Inferior parietal cortex (tissue), 1 donor: ENCODE measurements around the gene GLP2R.
"Not testable (repeated sequence)": the region's sequence is repeated elsewhere in the genome, so short reads cannot be mapped to it uniquely, and the experiment has no call there.

ENCODE experiments used
- DNase-seq: peaks from one replicate; pipeline ENCODE4 v3.0.0-alpha.2; 2016; ENCODE audit errors: extremely low spot score

GLP2R gene, protein sequence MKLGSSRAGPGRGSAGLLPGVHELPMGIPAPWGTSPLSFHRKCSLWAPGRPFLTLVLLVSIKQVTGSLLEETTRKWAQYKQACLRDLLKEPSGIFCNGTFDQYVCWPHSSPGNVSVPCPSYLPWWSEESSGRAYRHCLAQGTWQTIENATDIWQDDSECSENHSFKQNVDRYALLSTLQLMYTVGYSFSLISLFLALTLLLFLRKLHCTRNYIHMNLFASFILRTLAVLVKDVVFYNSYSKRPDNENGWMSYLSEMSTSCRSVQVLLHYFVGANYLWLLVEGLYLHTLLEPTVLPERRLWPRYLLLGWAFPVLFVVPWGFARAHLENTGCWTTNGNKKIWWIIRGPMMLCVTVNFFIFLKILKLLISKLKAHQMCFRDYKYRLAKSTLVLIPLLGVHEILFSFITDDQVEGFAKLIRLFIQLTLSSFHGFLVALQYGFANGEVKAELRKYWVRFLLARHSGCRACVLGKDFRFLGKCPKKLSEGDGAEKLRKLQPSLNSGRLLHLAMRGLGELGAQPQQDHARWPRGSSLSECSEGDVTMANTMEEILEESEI

DNA sequence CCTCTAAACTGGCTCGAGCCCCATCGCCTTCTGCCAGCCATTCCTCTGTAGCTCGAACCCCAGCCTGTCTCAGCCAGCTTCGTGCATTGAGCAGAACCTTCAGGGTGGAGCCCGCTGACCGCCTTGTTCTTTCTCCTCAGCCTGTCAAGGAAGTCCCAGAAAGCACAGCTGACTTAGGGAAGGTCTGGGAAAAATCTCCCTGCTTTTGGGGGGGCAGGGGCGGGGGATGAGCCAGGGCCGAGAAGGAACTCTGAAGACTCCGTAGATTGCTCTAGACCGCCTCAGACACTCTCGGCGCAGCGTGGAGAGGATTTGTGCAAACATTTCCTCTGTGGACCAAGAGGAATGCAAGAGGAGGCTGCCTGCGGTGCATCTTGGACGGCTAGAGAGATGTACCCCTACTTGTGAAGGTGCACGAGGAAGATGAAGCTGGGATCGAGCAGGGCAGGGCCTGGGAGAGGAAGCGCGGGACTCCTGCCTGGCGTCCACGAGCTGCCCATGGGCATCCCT, at the start of gene GLP2R:
GLP2R (plus strand) TSS at position 284 of the 510 bp plus-strand sequence; CDS start at position 424, 140 bp downstream.
- DNase-seq = no peak

DNA sequence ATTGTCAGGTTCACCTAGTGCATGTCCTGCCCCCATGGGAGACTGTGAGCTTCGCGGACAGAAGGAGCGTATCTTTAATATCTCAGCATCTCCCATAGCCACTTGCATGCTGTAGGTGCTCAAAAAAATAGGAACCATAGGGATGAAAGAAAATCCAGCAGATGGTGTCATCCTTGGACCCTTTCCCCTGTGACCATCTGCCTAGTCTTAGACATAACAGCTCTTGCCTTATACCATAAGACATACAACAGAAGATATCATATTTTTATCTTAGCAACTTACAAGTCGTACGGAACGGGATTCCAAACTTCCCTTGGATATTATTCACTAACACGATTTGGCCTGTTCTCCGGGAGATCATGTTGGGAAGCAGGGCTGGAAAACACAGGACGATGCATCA, 48.8 kb upstream of the GLP2R start:
- peak; percentile 45 for DNase-seq

DNA sequence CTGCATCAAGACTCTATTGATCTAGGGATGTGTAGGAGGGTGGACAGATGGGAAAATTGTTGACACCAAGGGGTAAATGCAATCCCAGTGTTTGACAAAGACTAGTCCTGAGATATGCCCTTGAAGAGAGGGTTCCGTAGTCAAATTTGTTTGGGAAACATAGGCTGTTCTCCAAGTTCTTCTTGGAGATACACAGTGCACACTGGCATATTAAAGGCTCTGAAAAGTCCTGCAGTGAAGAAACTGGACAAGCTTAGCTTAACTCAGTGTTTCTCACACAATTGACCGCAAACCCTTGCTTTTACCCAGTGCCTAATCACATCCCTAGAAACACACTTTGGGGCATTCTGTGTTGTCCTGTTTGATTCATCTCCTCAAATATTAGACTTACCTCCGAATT, 45.2 kb upstream of the GLP2R start:
- DNase-seq = no peak

DNA sequence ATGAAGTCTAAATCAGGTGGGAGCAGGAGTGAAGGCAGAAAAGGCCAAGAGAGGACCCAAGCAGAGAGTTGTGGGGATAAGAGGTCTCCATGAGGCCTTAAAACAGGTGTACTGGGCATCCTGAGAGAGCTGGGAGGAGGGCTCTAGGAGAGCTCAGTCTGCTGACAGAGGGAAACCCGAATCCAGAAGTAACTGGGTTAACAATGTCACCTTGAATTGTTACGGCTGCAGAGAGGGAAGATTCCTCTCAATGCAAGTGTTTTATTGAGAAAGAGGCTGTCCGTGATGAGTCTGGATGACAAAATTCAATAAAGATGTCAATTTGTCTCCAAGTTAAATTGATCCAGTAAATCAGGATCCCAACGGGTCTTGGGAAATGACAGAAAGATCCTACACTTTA, 42.7 kb upstream of the GLP2R start:
- no peak for DNase-seq

DNA sequence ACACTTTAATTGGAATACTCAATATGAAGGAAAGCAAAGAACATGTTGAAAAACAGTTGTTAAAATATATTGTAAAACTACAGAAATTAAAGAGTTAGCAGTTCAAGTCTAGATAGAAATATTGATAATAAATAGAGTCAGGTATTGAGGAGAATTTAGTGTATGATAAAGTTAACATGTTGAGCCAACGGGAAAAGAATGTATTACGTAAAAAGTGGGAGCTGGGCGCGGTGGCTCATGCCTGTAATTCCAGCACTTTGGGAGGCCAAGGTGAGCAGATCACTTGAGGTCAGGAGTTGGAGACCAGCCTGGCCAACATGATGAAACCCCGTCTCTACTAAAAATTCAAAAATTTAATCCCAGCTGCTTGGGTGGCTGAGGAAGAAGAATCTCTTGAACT, 42.3 kb upstream of the GLP2R start:
- DNase-seq = not testable (repeated sequence)

DNA sequence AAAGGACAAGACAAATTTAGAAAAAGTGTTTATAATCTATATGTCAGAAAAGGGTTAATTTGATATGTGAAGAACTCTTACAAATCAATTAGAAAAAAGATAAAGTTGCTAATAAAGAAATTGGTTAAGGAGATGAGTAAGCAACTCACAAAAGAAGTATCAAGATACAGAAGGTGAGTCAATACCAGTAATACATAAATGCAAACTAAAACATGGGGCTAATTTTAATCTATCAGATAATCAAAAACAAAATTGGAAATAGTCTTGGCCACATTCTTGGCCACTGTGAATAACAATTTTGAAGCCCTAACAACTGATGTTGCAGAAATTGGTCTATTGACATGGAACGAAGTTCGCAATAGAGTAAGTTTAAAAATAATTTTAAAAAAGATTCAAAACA, 41.2 kb upstream of the GLP2R start:
- DNase-seq = no peak

DNA sequence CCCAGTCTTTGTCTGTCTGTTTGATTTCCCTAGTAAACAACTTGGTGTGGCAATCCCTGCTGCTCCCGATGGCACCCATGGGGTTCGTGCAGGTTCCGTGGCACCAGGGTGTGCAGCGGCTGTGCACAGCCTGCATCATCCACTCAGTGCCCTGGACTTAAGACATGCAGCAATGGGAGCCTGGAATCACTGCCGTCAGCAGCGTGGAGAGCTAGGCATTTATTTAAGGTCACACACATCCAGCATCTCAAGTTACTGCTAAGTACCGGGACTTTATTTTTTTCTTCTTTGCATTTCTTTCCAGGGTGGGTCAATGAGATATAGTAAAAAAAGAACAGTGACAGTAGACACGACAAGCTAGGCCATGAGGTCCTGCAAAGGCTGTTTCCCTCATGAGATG, 37.1 kb upstream of the GLP2R start:
- no peak for DNase-seq

DNA sequence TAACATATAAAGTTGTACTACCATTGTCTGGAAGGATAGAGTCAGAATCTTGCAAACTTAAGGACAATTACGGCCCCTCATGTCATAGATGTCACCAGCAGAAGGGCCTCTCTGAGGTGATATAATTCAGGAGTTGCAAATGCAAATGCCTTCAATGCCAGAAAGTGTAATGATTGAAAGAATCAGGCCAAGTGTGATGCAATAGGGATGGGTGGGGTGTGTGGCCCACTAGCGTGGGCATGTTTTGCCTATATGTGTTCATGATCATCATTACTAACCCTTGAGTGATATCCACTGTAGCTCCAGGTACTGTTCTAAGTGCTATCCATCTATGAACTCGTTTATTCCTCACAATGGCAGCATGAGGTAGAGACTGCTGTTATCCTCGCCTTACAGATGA, 35.4 kb upstream of the GLP2R start:
- DNase-seq = no peak

DNA sequence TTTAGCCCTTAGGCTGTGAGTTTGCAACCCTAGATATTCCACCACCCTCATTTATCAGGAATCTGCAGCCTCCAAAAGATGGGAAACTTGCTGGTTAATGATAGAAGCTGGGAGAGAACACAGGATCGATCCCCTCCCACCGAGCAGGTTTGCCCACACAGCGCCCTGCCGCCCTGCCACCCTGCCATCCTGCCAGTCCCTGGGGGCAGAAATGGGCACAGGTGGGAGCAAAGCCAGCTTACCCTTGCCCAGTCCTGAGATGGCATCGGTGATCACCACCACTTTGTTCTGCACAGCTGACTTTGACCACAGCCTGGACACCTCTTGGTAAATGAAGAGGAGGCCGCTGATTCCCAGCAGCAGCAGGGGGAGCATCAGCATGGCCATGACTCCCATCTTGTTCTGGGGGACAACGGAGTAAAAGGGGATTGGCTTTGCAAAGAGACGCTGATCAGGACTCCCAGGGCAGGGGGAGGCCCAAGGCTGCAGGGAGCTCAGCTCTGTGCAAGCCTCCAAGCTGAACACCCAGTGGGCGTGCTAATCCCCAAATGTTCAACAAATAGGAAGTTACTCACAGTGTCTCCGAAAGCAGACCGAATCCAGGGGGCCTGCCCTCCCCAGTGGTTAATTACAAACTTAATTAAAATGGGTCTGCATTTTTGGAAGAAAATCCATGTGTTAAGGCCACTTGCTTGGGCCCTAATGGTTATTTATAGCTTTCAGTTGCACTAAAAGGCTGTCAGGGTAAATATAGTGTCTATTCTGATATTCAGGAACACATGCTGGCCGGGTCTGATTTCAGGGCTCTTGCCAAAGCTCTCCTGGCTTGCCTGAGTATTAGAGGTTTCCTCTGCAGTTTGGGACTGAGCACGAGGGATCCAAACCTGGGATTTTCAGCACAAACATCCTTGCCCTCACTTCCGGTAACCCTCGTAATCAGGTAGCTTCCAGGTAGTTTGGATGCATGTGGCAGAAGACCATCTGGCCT, 34.5 kb upstream of the GLP2R start, which contains the start of gene DHRS7C:
DHRS7C (minus strand) TSS at position 704 of the 988 bp plus-strand sequence; CDS start at position 396, 308 bp downstream.
- DNase-seq = no peak

DNA sequence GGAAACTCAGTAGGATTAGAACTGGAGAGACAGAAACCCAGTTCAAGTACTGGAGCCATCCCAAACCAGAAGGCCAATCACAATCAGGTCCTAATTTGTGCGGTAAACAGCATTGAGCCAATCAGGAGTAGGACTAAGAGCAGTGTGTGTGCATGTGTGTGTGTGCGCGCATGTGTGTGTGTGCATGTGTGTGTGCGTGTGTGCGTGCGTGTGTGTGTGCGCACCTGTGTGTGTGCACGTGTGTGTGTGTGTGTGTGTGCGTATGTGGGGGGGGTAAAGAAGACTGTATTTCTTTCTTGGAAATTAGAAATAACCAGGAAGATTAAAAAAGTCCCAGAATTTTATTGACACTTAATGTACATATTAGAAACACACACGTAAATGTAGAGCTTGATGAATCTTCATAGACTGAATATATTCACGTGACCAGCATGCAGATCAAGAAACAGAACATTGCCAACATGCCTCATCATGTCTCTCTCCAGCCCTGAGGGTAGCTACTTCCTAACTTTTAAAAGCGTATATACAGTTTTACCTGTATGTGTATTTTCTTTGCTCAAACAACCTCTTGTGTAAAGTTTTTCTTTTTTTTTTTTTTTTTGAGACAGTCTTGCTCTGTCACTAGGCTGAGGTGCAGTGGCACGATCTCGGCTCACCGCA, 33.4 kb upstream of the GLP2R start:
- no peak for DNase-seq

DNA sequence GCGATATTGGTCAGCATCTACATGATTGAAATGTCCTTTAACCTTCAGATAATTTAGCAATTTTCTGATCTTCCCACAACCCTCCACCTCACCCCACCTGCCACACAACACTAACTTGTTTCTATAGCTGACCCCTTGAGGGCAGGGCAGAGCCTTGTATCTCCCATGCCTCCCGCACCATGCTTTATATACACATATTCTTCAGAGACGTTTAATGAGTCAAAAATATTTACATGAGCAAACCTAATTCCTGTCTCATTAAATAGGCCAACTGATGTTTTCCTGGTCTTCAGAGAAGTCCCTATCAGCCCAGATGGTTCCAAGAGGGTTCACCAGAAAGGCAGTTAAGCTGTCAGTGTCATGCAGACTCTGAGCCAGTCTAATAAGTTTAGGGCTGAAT, 27.7 kb upstream of the GLP2R start:
- DNase-seq = no peak

DNA sequence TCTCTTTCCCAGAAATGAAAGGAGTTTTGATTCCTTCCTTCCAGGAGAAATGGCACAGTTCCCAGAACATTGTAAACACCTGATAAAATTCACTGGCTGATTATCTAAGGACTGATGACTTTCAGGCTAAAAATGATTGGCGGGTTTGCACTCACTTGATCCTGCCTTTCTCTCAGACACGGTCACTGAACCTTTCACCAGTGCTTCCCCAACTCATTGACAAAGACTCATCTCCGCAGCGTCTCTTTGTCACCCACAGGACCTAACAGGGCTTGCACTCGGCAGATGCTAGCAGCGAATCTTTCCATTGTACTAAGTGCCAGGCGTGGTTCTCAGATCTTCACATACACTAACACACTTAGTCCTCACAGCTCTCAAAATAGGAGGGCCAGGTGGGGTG, 27.0 kb upstream of the GLP2R start:
- no peak for DNase-seq

DNA sequence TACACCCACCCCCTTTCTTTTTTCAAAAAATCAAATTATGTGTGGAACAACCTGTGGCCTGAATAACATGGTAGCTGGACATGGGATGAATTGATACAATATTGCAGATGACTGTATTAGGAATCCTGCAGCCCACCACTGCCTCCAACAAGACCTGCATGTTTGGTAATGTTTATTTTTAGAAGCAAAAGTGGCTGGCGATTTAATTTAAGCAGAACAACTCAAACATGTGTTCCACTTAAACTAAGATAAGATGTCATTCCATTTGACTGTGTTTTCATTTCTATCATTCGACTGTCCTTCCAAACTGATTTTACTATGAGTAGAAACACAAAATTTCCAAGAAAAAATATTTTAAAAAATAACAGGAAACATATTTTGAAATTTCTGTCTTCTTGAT, 24.2 kb upstream of the GLP2R start:
- DNase-seq = no peak

DNA sequence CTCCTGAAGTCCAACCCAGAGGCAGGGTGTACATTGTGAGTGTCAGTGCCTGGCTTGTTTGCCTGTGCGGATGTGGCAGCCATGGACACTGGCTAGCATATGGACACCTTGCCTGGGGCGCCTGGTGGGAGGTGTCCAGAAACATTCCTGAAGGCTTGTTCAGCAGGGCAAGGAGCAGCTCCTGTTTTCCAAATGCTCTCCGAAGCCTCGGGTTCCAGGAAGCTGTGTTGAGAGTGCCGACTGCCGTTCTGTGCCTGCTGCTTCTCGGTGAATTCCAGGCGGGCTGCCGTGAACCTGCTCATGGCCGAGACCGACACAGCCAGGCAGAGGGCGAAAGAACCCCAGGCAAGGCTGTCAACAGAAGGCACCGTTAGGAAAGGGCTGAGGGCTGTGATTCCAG, 23.4 kb upstream of the GLP2R start:
- DNase-seq = no peak

DNA sequence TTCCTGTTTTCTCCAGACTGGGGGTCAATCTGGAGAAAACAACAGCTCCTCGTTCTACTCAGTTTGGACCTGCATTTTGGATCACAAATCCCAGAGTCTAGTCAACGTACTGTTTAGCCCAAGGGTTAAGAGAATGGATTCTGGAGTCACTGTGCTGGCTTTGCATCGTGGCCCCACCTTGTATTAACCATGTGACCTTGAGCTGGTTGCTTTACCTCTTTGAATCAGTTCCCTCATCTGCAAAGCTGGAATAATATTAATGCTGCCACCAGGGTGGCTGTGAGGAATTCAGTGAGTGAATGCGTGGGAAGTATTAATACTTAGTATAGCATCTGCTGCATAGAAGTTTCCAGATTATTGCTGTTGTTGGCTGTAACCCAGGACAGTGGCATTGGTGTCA, 23.0 kb upstream of the GLP2R start:
- no peak for DNase-seq

DNA sequence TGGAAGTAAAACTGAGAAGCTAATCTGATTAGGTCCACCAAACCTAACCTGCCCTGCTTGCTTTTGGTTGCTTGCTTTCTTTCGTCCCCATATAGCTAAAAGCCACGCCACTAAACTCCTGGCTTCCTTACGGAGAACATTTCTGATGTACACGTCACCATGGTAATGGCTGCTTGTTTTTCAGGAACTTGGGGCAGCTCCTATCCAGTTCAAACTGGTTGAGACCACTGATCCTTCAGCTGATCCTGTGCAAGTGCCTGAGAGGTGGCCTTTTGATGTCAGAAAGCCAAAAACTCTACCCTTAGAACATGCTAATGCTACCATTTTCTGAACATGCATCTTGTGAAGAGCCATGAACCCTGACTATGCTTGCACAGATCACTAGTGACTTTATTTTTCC, 20.0 kb upstream of the GLP2R start:
- no peak for DNase-seq

DNA sequence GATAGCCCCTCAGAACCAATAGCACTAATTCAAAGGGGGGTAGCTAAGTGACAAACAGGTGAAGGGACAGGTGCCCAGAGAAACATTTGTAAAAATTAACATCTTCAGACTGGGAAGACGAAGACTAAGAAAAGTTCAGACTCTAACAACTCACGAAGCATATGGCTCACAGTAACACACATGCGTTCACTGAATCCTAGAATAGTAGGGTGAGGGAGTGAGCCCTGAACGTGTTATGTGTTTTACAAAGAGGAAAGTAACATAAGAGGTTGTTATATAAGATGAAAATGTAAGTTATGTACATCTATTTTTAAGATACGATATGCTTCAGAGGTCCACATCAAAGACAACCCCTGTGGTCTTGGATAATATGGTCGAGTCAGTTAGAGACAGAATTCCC, 19.0 kb upstream of the GLP2R start:
- DNase-seq = peak; percentile 64

DNA sequence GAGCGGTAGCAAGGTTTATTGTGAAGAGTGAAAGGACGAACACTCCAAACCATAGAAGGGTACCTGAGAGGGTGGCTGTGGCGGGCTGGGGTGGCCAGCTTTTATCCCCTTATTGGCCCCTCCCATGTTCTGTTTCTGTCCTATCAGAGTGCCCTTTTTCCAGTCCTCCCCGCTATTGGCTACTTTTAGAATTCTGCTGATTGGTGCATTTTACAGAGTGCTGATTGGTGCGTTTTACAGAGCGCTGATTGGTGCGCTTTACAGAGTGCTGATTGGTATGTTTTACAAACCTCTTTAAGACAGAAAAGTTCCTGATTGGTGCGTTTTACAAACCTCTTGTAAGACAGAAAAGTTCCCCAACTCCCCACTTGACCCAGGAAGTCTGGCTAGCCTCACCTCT, 16.3 kb upstream of the GLP2R start:
- no peak for DNase-seq

DNA sequence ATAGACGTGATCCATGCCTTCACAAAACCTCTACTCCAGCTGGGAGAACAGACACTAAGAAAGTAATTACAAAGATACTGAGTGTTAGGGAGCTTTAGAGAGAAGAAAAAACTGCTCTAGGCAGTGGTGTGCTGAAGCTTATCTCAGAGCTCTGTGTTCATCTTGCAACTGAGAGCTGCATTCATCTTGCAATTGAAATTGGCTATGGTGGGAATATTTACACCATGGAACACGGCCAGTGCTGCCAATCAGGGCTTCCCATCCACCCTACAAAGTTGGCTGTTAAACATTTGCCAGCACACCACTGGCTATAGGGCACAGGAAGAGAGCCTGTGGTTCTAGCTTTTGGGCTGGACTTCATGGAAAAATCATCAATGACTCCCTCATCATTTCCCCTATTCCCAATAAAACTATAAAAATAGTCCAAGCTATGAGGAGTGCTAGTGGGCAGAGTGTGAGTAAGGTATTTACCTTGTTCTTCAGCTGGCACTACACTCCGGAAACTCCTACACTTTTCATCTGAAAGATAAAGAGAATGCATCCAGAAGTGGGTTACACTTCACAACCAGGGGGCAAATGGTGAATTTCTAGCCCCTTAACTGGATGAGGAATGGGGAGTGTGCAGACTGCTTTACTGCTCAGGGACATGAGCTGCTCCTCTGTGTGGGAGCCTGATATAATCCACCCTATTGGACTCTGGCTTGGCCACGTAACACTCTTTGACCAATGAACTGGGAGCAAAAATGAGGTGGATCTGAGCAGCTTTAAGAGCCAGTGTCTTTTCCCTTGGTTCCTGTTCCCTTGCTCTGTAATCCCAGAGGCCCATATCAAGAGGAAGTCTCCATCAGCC, 15.4 kb upstream of the GLP2R start:
- no peak for DNase-seq

DNA sequence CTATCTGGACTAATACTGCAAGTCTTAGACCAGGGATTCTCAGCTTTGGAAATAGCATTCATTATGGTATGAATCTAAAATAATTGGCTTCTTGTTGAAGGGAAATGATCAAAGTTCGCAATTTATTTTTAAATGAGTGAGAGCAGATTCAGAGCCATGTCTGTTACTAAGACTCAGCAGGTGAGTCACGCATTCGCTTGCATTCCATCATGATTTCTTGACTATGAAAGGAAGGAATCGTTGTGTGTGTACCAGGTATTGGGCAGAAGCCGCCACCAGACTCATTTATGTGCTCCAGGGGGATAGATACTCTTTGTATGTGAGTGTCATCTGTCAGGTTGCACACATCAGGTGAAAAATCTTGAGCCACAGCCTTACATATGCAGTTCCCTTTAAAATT, 14.6 kb upstream of the GLP2R start:
- no peak for DNase-seq

DNA sequence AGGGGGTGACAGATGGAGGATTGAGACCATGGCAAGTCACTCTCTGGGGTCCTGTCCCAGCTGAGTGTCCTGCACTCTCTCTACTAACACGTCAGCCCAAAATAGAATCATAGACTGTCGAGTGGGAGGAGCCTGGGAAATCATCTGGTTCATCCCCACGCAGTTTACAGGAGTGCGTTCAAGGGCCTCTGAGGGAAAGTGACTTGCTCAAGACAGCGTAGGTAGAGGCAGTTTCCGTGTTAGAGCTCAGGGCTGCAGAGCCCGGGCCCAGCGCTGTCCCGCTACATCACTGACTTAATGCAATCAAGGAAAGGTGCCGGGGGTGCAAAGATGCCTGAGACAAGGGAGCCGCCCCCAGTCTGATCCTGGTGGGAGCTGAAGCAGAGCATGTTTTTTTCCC, 14.2 kb upstream of the GLP2R start:
- no peak for DNase-seq
